Endothelial cell of umbilical vein (primary cell): ENCODE measurements around the gene PLPP1. TPM values are rescaled to one million over a fixed set of nuclear protein-coding genes. Genes with fewer than 3 reads are reported as not detected.

ENCODE experiments used
- BruUV-seq: library from RNA; stranded (reverse); fragments of 400-500 nt; replicated peaks from 2 replicates; lab custom pipeline; 2021; lab: Mats Ljungman, UMichigan
- CTCF ChIA-PET: fragments of 300-600, 350-600 bp; sonication (Branson Sonifier 250); formaldehyde crosslinking; loops from one replicate; lab custom pipeline; 2021; ENCODE audit warnings: antibody characterized with exemption, inconsistent platforms; lab: Charles Lee
- POLR2A ChIA-PET: fragments of 300-600, 350-600 bp; sonication (Branson Sonifier 250); formaldehyde crosslinking; loops from one replicate; lab custom pipeline; 2021; ENCODE audit warnings: antibody characterized with exemption, inconsistent platforms; lab: Charles Lee
- DNase-seq: peaks from one replicate; pipeline ENCODE4 v3.0.0-alpha.2; 2011; ENCODE audit warnings: low read depth, low spot score
- FAIRE-seq: peaks from 2 replicates; lab custom pipeline; 2011; peaks lifted over from hg19 to GRCh38; lab: Jason Lieb, UNC
- H2AFZ ChIP-seq: 2 replicates; pipeline ENCODE4 v1.6.0; 2012; ENCODE audit warnings: low read depth, low read length, control low read depth, inconsistent platforms
- H3K27ac ChIP-seq: 2 replicates; pipeline ENCODE4 v1.5.1; 2011; ENCODE audit warnings: low read depth, mild to moderate bottlenecking, control low read depth, low read length, moderate library complexity; ENCODE audit not compliant: insufficient read depth
- H3K27me3 ChIP-seq, 2 experiments: 2 replicates each; pipeline versions ENCODE4 v1.6.0 to v1.6.1; 2011; ENCODE audit warnings: low read length in 2 of 2, mixed read lengths in 1 of 2; ENCODE audit not compliant: control insufficient read depth in 2 of 2, insufficient read depth in 2 of 2
- H3K36me3 ChIP-seq, 2 experiments: 2 replicates in 1 of 2; 3 replicates in 1 of 2; pipeline ENCODE4 v1.5.1; 2011; ENCODE audit warnings: low read length in 2 of 2, mild to moderate bottlenecking in 1 of 2, moderate library complexity in 1 of 2; ENCODE audit not compliant: control insufficient read depth in 2 of 2, insufficient read depth in 2 of 2; ENCODE audit errors: extremely low read depth in 1 of 2
- H3K4me1 ChIP-seq: 3 replicates; pipeline ENCODE4 v1.5.1; 2011; ENCODE audit warnings: mild to moderate bottlenecking, low read length; ENCODE audit not compliant: control insufficient read depth, insufficient read depth; ENCODE audit errors: extremely low read depth
- H3K4me2 ChIP-seq: 2 replicates; pipeline ENCODE4 v1.6.1; 2011; ENCODE audit warnings: low read length, control low read depth, mixed read lengths; ENCODE audit not compliant: insufficient read depth
- H3K4me3 ChIP-seq, 3 experiments: fragments of 200-600 bp in 1 of 3; sonication (generic), shearing (Covaris generic) in 1 of 3; replicated peaks in 1 of 3; 2 replicates each; pipeline ENCODE4 v1.5.1; 2011 to 2016; ENCODE audit warnings: control low read depth in 3 of 3, low read length in 3 of 3, mild to moderate bottlenecking in 2 of 3, inconsistent platforms in 1 of 3, low read depth in 1 of 3, moderate library complexity in 1 of 3; ENCODE audit not compliant: insufficient read depth in 1 of 3
- H3K79me2 ChIP-seq: 2 replicates; pipeline ENCODE4 v1.6.0; 2012; ENCODE audit warnings: low read length, inconsistent platforms; ENCODE audit not compliant: control insufficient read depth, insufficient read depth
- H3K9ac ChIP-seq: replicated peaks from 2 replicates; pipeline ENCODE3; 2011; ENCODE audit warnings: low read length, control low read depth; ENCODE audit not compliant: insufficient read depth; ENCODE audit errors: extremely low read depth
- H3K9me1 ChIP-seq: replicated peaks from 3 replicates; pipeline ENCODE4 v1.6.0; 2011; ENCODE audit warnings: mild to moderate bottlenecking, low read length; ENCODE audit not compliant: control insufficient read depth, insufficient read depth; ENCODE audit errors: extremely low read depth
- H3K9me3 ChIP-seq: replicated peaks from 2 replicates; pipeline ENCODE4 v1.5.1; 2012; ENCODE audit warnings: low read length, inconsistent platforms; ENCODE audit not compliant: control insufficient read depth, insufficient read depth
- H4K20me1 ChIP-seq: replicated peaks from 2 replicates; pipeline ENCODE3; 2011; ENCODE audit warnings: mild to moderate bottlenecking, low read length; ENCODE audit not compliant: control insufficient read depth, insufficient read depth; ENCODE audit errors: extremely low read depth
- CTCF ChIP-seq, 2 donors: IDR thresholded peaks; 1 replicate in 1 of 2; 2 replicates in 1 of 2; pipeline ENCODE4 v1.5.1; 2011; ENCODE audit warnings: low read length in 2 of 2, mild to moderate bottlenecking in 2 of 2, moderate library complexity in 2 of 2, control low read depth in 1 of 2, inconsistent platforms in 1 of 2, low read depth in 1 of 2; ENCODE audit not compliant: insufficient read depth in 1 of 2; ENCODE audit errors: extremely low read depth in 1 of 2
- EZH2 ChIP-seq: IDR thresholded peaks from 2 replicates; pipeline ENCODE4 v1.6.1; 2012; ENCODE audit warnings: borderline replicate concordance, low read depth, mild to moderate bottlenecking, moderate library complexity, low read length, inconsistent platforms; ENCODE audit not compliant: severe bottlenecking
- FOS ChIP-seq: IDR thresholded peaks from 2 replicates; pipeline ENCODE4 v1.6.1; 2011; ENCODE audit warnings: mild to moderate bottlenecking, low read length, moderate library complexity, borderline replicate concordance; ENCODE audit not compliant: insufficient read depth
- GATA2 ChIP-seq: IDR thresholded peaks from 2 replicates; pipeline ENCODE4 v1.7.0; 2011; ENCODE audit warnings: low read depth, mild to moderate bottlenecking, moderate library complexity, mixed read lengths, low read length; ENCODE audit not compliant: insufficient read length, insufficient read depth
- JUN ChIP-seq: IDR thresholded peaks from 2 replicates; pipeline ENCODE4 v1.6.1; 2011; ENCODE audit warnings: borderline replicate concordance, low read depth; ENCODE audit not compliant: insufficient read length, insufficient read depth
- MAX ChIP-seq: IDR thresholded peaks from 2 replicates; pipeline ENCODE4 v1.6.1; 2011; ENCODE audit not compliant: insufficient read depth, insufficient read length
- MYC ChIP-seq: IDR thresholded peaks from one replicate; pipeline ENCODE4 v1.6.1; 2011; ENCODE audit warnings: mild to moderate bottlenecking, low read depth, low read length
- POLR2A ChIP-seq: IDR thresholded peaks from 2 replicates; pipeline ENCODE4 v1.6.1; 2012; ENCODE audit warnings: low read depth, mild to moderate bottlenecking, control low read depth, low read length
- POLR2AphosphoS5 ChIP-seq: IDR thresholded peaks from 2 replicates; pipeline ENCODE4 v1.6.1; 2012; ENCODE audit warnings: low read depth, mild to moderate bottlenecking, control low read depth, low read length, moderate library complexity; ENCODE audit not compliant: insufficient read depth
- dilution Hi-C: fragments of 300-500 bp; cut with MboI; formaldehyde crosslinking; loops from one replicate; pipeline ENCODE4 v1.15.0; 2019; ENCODE audit warnings: low sequenced_read_pairs; ENCODE audit not compliant: extremely low pct_ligation_motif_present
- intact Hi-C: fragments of 100-400 bp; cut with micrococcal nuclease; formaldehyde crosslinking; loops from one replicate; pipeline ENCODE4 v1.10.0; 2022
- polyA plus RNA-seq, 4 experiments: library from polyadenylated mRNA; depleted of rRNA in 3 of 4; stranded (reverse) in 3 of 4; unstranded in 1 of 4; fragments of >200 nt; gene quantifications; 2 replicates each; pipeline versions ENCODE4 v1.2.1 to v1.2.3, GENCODE V29; 2011 to 2012; ENCODE audit warnings: missing spikeins in 1 of 4
- total RNA-seq: library from RNA; stranded (reverse); gene quantifications from 2 replicates; pipeline ENCODE4 v1.2.3, GENCODE V29; 2021

Gene PLPP1
- total and polyA plus RNA-seq, 2 donors (not counting 3 experiments of a cell fraction or from before 2014, with no cell fraction given), result 14.3 to 25.9 TPM

GRCh38 chr5:55418994-55419968 lies 115.5 kb downstream of the PLPP1 start:
- Histone ChIP-seq H3K9me1 (no peaks in the 10 kb centered on the region), H3K9me3 (no peaks in the 10 kb centered on the region), H3K27ac (no peak overlapping the region), H4K20me1 (no peaks in the 10 kb centered on the region), H3K4me2 (no peak overlapping the region), H3K4me1 (no peaks in the 10 kb centered on the region), H3K36me3 (peaks cover 11 to 16% of the 10 kb centered on the region in 2 experiments), H3K79me2 (no peaks in the 10 kb centered on the region), H3K9ac (no peak overlapping the region), H2AFZ (no peak overlapping the region), H3K27me3 (no peaks in the 10 kb centered on the region), H3K4me3 (no peak overlapping the region)
- FAIRE-seq (no peak), DNase-seq (no peak)
- intact Hi-C loops (no loop called here), dilution Hi-C loops (no loop called here)
- ChIA-PET POLR2A (no interaction called here), CTCF (interaction anchor here (0.9 to 2.5 kb wide), 5 partner anchors 8 to 273 kb away, joined by 3 to 10 read pairs (median 4); no protein-coding TSS in a partner anchor)
- TF ChIP-seq MAX (no peak), EZH2 (no peak)
- no TSS peak for BruUV-seq

GRCh38 chr5:55416306-55416705 lies 118.5 kb downstream of the PLPP1 start:
- TF ChIP-seq MAX (no peak), FOS (no peak), POLR2A (no peak), GATA2 (no peak), CTCF (IDR thresholded peaks at IDR 0.05; ENCODE audit: extremely low read depth in 1 of 2, insufficient read depth in 1 of 2, low read depth in 1 of 2, low read length in 2 of 2) (no peak), JUN (no peak), EZH2 (no peak), MYC (no peak), POLR2AphosphoS5 (no peak)
- dilution Hi-C loops, result no loop called here
- no TSS peak for BruUV-seq

More at GRCh38 chr5:55416306-55416705, 118.5 kb downstream of the PLPP1 start:
- Histone ChIP-seq H3K27ac (no peak overlapping the region), H3K9ac (no peak overlapping the region), H3K79me2 (no peaks in the 10 kb centered on the region), H3K27me3 (no peaks in the 10 kb centered on the region), H3K4me2 (no peak overlapping the region), H3K4me1 (no peaks in the 10 kb centered on the region), H3K9me1 (no peaks in the 10 kb centered on the region), H3K36me3 (peaks cover 0 to 12% of the 10 kb centered on the region in 2 experiments), H2AFZ (no peak overlapping the region), H4K20me1 (no peaks in the 10 kb centered on the region), H3K9me3 (no peaks in the 10 kb centered on the region), H3K4me3 (no peak overlapping the region)
- intact Hi-C loops, result no loop called here
- CTCF ChIA-PET, result interaction anchor here (1.8 to 5.0 kb wide), 3 partner anchors 11 to 276 kb away, joined by 4 to 21 read pairs (median 11); no protein-coding TSS in a partner anchor
- POLR2A ChIA-PET, result no interaction called here
- FAIRE-seq (no peak), DNase-seq (no peak)
